Measurements from ENCODE around the gene BPIFB4.

- TF ChIP-seq EZH2 (IDR thresholded peaks at IDR 0.05) (no peak), POLR2AphosphoS5 (IDR thresholded peaks at IDR 0.05; ENCODE audit: borderline replicate concordance, low read depth, low read length) (no peak)
Observed at GRCh38 chr20:33132513-33133372, 53.3 kb downstream of the BPIFB4 start.
